NCI-H1436 treated with DMSO at 0.1 percent for 48 hours (cell line): ENCODE data around the gene CHCHD10.
"Not testable (repeated sequence)": the region's sequence is repeated elsewhere in the genome, so short reads cannot be mapped to it uniquely, and the experiment has no call there.

Source experiments
- DNase-seq: peaks from one replicate; lab custom pipeline; 2025; lab: John Stamatoyannopoulos, UW

The CHCHD10 gene

DNA sequence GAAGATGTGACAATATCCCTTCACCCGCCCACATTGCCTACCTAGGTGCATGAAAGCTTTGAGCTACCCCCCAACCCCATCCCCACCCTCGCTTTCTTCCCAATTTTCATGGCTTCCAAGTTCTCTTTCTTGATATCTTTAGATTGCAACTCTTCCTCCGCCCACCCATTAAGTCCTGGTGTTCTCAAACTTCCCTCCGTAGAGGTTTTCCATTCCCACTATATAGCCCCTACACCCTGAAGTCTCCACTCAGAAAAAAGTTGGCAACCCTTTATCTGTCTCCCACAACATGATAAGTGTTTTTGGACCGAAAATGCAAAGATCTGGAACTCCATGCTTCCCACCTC lies 17.4 kb downstream of the CHCHD10 start:
- no peak for DNase-seq

DNA sequence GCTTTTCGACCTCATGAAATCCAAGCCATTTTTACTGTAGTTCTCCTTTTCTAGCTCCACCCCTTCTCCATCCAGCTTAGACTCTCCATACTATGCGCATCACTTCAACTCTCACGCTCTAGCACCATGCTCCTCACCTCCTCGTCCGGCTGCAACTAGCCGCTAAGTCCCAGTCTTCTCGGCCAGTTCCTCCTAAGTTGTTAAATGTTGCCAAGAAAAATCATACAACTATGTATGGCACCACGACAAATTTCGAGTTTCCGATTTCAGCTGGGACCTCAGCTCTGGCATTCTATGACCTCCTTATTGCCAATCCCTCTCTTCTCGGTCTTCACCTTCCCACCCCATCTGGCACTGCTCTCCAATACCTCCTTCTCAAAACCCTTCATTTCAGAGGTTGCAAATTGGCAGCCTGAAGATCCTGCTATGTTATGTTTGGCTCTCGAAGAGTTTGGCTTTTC lies 17.9 kb downstream of the CHCHD10 start:
- no peak for DNase-seq

DNA sequence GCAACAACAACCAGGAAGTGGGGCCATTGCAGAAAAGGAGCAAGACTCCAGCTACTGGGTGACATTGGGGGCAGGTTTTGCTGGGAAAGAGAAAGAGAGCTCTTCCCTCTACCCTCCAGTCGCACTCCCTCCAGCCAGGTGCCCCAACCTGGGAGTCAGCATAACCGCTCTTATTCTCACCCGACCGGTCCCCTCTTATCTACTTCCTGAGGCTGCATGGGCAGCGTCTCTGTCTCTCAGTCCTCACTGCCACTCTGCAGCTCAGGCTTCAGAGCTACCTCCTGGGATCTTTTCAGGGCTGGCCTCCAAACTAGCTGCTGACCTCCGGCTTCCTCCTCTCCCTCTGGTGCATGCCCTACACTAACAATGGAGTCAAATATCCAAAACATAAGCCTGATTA lies 22.0 kb downstream of the CHCHD10 start:
- no peak for DNase-seq

DNA sequence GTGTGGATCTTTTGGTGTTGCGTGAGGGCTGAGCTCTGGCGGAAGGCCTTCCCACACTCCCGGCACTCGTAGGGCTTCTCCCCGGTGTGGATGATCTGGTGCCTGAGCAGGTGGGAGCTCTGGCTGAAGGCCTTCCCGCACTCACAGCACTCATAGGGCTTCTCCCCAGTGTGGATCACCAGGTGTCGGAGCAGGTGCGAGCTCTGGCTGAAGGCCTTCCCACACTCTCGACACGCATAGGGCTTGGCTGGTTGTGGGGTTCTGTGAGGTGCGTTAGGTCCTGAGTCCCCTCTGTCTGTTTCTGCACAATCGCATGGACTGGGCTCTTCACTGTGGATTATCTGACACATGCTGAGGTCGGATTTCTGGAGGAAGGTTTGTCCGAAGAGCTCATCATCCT lies 23.3 kb downstream of the CHCHD10 start:
- DNase-seq = no peak

DNA sequence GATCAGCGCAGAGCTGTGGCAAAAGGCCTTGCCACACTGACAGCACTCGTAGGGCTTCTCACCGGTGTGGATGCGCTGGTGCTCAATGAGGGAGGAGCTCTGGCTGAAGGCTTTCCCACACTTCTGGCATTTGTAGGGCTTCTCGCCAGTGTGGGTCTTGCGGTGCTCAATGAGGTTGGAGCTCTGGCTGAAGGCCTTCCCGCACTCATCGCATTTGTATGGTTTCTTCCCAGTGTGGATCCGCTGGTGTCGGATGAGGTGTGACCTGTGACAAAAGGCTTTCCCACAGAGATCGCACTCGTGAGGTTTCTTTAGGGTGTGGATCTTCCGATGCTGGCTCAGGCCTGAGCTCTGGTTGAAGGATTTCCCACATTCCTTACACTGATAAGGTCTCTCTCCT lies 23.8 kb downstream of the CHCHD10 start:
- no peak for DNase-seq

DNA sequence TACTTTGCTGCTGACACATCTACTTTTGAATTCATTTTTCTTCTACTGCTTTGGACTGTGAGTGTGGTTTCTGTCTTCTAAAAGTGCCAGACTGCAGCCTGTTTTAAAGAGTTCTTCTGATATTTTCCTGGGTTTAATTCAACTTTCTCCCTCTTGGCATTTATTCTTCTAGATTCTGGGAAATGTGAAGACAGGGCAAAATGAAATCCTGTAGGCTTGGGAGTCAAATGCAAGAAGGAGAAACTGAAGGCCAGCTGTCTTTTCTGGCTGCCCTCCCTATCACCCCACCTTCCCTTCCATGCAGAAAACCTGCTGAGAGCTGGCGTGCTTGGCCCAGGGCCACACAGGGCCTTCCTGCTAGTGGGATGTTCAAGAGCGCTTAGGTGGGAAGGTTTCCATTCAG lies 24.5 kb downstream of the CHCHD10 start:
- DNase-seq = no peak

DNA sequence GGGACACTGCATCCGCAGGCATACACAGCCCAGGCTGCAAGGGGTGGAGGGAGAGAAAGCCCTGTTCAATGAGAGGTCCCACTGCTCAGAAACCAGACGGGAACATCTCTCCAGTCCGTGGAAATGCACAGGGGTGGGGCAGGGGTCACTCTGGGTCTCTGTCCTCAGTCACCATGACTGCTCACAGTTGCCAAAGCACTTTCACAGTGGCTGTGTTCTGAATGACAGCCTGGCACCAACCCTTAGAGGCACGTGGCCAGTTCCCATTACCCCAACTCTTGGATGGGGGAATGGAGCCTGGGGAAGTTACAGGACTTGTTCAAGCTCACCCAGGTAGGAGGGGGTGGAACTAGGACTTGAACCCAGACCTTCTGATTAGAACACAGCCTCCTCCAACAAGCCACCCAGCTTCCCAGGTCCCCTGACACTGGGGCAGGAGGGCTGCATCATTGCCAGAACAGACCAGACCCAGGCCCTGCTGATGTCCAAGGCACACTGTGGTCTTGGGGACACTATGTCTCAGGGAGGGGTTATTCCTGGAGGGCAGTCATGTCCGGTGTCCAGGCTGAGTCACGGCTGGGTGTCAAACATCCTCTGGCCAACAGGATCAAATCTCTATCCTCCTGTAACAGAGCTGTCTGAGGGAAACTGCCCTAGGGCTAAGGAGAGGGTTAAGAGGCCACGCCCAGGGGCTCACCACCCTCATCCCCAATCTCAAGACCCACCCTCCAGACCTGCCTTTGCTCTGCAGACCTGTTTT lies 25.1 kb downstream of the CHCHD10 start:
- DNase-seq = no peak

DNA sequence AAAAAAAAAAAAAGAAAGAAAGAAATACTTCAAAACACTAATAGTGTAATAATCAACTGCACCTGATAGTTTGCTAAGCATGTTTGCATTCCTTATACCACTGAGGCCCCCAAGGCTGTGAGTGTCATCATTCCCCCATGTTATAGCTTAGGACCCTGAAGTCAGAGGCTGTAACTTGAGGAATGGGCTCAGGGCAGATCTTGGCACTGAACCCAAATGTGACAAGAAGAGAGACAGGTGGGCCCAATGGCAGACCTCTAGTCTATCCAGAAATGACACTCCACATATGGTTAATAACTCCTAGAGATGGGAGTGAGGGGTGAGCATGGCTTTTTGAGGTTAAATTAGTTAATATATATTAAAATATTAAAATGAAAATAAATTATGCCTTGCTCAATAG lies 30.1 kb downstream of the CHCHD10 start:
- DNase-seq = no peak

DNA sequence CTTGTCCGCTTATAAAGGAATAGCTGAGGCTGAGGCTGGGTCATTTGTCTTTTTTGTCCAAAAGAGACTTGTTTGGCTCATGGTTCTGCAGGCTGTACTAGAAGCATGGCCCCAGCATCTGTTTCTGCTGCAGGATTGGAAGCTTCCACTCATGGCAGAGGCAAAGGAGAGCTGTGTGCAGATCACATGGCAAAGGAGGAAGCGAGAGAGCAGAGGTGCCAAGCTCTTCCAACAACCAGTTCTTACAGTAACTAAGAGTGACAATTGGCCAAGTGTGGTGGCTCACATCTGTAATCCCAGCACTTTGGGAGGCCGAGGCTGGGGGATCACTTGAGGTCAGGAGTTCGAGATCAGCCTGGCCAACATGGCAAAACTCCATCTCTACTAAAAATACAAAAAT lies 39.7 kb downstream of the CHCHD10 start:
- not testable (repeated sequence) for DNase-seq

DNA sequence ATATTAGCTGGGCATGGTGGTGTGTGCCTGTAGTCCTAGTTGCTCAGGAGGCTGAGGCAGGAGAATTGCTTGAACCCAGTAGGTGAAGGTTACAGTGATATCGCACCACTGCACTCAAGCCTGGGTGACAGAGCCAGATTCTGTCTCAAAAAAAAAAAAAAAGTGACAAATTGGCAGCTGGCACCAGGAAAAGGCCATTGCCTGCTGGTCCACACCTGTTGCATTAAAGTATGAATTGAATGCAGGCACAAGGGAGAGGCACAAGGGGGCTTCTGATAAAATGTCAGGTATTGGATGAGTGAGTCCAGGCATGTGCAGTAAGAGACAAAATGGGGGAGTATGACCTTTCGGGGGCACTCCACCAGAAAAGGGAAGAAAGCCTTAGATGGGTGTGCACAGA lies 45.0 kb downstream of the CHCHD10 start:
- DNase-seq = no peak

DNA sequence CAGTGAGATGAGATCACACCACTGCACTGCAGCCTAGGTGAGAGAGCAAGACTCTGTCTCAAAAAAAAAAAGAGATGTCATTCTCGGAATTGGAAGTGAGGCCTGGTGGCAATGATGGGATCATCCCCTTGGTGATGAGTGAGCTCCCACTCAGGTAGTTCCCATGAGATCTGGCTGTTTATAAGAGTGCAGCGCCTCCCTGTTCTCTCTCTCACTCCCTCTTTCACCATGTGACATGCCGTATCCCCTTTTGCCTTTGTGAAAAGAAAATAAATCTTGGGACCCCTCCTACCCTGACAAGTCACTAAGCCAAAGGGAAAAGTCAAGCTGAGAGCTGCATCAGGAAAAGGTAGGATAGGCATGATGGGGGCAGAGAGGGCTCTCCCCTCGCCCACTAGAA lies 45.6 kb downstream of the CHCHD10 start:
- no peak for DNase-seq

DNA sequence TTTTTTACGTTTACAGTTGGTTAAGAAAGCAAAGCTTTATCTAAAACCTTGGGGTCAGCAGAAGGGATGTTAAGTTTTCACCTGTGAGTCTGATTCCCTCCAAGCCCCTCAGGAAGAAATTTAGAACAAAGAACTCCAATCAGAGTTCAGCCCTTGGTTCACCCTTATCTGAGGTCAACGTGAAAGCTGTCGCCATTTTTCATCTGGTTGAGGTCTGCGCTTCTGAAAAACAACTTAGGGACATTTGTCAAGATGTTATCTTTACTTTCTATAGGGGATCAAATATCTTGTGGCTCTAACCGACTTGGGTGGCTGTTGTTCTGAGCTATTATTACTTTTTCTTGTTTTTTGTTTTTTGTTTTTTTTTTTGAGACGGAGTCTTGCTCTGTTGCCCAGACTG lies 46.9 kb downstream of the CHCHD10 start:
- no peak for DNase-seq

DNA sequence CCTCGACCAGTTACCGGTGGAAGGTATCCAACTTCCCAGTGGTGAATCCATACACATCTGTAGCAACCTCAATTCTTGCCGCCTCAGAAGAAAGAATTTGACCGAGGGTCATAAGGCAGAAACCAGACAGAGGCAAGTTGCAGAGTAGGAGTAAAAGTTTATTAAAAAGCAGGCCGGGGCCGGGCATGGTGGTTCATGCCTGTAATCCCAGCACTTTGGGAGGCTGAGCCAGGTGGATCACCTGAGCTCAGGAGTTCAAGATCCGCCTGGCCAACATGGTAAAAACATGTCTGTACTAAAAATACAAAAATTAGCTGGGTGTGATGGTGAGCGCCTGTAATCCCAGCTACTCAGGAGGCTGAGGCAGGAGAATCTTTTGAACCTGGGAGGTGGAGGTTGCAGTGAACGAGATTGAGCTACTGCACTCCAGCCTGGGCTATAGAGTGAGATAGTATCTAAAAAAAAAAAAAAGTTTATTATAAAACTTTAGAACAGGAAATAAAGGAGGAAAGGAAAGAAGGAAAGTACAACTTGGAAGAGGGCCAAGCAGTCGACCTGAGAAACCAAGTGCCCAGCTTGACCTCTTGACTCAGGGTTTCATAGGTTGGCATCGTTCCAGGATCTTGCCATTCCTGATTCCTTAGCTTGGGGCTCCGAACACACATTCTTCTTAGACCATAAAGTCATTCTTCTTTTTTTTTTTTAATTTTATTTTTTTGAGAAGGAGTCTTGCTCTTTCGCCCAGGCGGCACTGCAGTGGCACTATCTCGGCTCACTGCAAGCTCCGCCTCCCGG lies 49.2 kb downstream of the CHCHD10 start:
- DNase-seq = no peak

DNA sequence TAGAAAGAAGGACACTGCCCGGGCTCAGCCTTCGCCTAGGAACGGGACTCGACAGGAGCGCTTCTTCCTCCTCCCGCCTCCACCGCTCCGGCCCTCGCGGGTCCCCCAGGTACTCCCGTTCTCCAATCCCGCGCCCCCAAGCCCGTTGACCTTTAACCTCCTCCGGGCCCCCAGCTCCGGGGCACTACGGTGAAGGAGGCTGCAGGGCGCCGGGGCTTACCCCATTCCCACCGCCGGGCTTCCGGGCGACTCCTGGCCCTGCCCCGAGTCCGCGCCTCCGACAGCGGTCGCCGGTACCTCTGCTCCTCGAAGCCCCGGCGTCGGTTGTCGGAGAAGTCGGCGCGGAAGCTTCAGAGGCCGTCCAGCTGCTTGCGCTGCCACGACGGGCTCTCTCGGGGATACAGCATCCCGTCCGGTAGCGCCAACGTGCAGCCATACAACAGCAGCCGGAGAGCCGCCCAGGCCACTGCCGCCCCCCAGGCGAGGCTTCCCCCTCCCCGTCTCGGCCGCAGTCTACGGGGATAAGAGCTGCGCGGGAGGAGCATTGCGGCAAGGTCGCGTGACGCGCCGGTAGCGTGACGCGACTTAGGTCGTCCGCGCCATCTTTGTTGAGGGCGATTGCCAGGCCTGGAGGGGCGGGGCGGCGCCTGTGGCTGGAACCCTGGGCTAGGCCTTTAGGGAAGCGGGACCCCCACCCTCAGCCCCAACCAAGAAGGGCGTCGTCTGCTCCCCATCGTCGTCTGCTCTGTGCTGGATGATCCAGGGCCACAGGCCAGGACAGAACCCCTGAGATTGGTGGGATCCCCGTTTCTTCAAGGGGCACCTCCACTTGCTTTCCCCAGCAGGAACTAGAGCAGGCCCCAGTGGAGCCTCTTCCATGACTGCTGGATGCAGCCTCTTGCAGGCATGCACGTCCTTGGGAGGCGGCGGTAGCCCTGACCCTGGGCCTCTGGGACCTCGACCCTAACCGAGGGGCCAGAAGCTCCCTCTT lies 50.7 kb downstream of the CHCHD10 start:
- peak; percentile 28 for DNase-seq
